Activated CD8-positive, alpha-beta T cell treated with anti-CD3 and anti-CD28 coated beads for 36 hours (primary cell): ENCODE data around the gene PHC2. TPM values are rescaled to one million over a fixed set of nuclear protein-coding genes. Genes with fewer than 3 reads are reported as not detected.
A peak's percentile ranks its signal among the peaks of the same experiment; 100 is the strongest.

Source experiments
- ATAC-seq: fragments of 200-7000 bp; cut with Tn5 transposase; one replicate; pipeline ENCODE4 v1.10.0; 2021; ENCODE audit warnings: mild to moderate bottlenecking, moderate library complexity
- CTCF ChIA-PET: fragments of 350-600 bp; sonication (Branson Sonifier 250); formaldehyde crosslinking; loops from one replicate; lab custom pipeline; 2021; ENCODE audit warnings: antibody characterized with exemption; lab: Charles Lee
- POLR2A ChIA-PET: fragments of 350-600 bp; sonication (Branson Sonifier 250); formaldehyde crosslinking; loops from one replicate; lab custom pipeline; 2021; ENCODE audit warnings: antibody characterized with exemption; lab: Charles Lee
- DNase-seq: peaks from one replicate; pipeline ENCODE4 v3.0.0-alpha.2; 2020
- H3K27ac Mint-ChIP-seq: one replicate; pipeline ENCODE4 v1.8.0; 2021; ENCODE audit warnings: mild to moderate bottlenecking, mixed read lengths
- H3K27me3 Mint-ChIP-seq: one replicate; pipeline ENCODE4 v1.8.0; 2021; ENCODE audit warnings: mixed read lengths
- H3K36me3 Mint-ChIP-seq: one replicate; pipeline ENCODE4 v1.8.0; 2021; ENCODE audit warnings: low read depth, mixed read lengths
- H3K4me1 Mint-ChIP-seq: one replicate; pipeline ENCODE4 v1.8.0; 2021; ENCODE audit warnings: low read depth, mixed read lengths
- H3K4me3 Mint-ChIP-seq: one replicate; pipeline ENCODE4 v1.8.0; 2021; ENCODE audit warnings: mild to moderate bottlenecking, moderate library complexity, mixed read lengths
- H3K9me3 Mint-ChIP-seq: one replicate; pipeline ENCODE4 v1.8.0; 2021; ENCODE audit warnings: mixed read lengths
- intact Hi-C: fragments of 100-400 bp; cut with micrococcal nuclease; formaldehyde crosslinking; loops from one replicate; pipeline ENCODE4 v1.10.0; 2022
- total RNA-seq, 2 experiments: library from RNA; stranded (reverse); gene quantifications; one replicate each; pipeline ENCODE4 v1.2.3, GENCODE V29; 2021
- TF ChIP-seq, protein P1 (sequence below): fragments of 200-600 bp; IDR thresholded peaks from one replicate; pipeline ENCODE4 v1.8.0; 2022; ENCODE audit warnings: antibody characterized with exemption, mild to moderate bottlenecking

The PHC2 gene
- total RNA-seq, 2 experiments from 2014 or later: 26.0 to 28.0 TPM

DNA sequence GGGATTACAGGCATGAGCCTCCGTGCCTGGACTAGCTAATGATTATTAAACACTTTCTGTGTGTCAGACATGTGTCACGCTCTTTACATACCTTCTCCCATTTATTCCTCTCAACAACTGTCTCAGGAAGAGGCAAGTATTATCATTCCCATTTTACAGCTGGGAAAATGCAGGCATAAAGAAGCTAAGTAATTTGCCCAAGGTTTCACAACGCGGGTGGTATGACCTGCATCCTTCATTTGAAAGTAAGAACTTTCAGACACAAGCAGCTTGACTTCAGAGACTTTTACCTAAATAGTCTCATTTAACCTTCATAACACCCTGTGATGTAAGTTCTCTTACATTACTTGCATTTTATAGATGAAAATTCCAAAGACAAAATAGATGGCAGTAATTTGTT lies 40.5 kb upstream of the PHC2 start:
- Mint-ChIP-seq H3K27me3 (no peaks in the 10 kb centered on the region), H3K27ac (no peak overlapping the region), H3K4me1 (peaks cover 18% of the 10 kb centered on the region), H3K9me3 (no peaks in the 10 kb centered on the region), H3K4me3 (peak overlapping the region; percentile 72), H3K36me3 (no peaks in the 10 kb centered on the region)
- TF ChIP-seq, protein P1, sequence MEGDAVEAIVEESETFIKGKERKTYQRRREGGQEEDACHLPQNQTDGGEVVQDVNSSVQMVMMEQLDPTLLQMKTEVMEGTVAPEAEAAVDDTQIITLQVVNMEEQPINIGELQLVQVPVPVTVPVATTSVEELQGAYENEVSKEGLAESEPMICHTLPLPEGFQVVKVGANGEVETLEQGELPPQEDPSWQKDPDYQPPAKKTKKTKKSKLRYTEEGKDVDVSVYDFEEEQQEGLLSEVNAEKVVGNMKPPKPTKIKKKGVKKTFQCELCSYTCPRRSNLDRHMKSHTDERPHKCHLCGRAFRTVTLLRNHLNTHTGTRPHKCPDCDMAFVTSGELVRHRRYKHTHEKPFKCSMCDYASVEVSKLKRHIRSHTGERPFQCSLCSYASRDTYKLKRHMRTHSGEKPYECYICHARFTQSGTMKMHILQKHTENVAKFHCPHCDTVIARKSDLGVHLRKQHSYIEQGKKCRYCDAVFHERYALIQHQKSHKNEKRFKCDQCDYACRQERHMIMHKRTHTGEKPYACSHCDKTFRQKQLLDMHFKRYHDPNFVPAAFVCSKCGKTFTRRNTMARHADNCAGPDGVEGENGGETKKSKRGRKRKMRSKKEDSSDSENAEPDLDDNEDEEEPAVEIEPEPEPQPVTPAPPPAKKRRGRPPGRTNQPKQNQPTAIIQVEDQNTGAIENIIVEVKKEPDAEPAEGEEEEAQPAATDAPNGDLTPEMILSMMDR: no peak
- POLR2A ChIA-PET: interaction anchor here (0.9 to 1.1 kb wide), 2 partner anchors 13 to 344 kb away, joined by 3 read pairs; no protein-coding TSS in a partner anchor
- intact Hi-C loops: loop anchor here (5.0 kb wide), 1 partner anchor 174 kb away; no protein-coding TSS in a partner anchor
- DNase-seq: no peak
- CTCF ChIA-PET: interaction anchor here (0.7 to 3.9 kb wide), 25 partner anchors 9 to 344 kb away, joined by 3 to 37 read pairs (median 4); partner anchors contain the start of gene TRIM62
- ATAC-seq: no peak

DNA sequence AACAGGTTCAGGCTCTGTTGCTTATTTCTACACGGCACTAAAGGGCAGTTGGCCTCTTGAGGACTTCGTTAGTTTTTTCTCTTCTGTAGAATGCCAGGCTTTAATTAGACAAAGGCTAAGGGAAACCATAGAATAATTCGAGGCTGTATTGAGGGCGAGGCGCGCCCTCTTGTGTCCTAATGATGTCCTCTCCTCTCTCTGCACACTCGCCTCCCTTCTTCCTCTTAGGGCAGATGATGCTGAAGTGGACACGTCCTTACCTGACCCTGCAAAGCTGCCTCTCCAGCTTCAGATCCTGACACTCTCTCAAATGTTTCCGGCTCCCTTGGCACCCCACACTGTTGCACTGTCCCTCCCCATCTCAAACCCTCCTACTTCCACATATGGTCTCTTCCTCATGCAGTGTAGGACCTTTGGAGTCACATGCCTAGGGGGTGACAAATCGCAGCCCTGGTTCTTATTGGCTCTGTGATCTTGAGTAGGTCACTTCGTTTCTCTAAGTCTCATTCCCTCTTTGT lies 39.7 kb upstream of the PHC2 start:
- intact Hi-C loops: loop anchor here (5.0 kb wide), 1 partner anchor 173 kb away; no protein-coding TSS in a partner anchor
- Mint-ChIP-seq H3K36me3 (no peaks in the 10 kb centered on the region), H3K9me3 (no peaks in the 10 kb centered on the region), H3K27me3 (no peaks in the 10 kb centered on the region), H3K4me3 (no peak overlapping the region), H3K4me1 (peaks cover 18% of the 10 kb centered on the region), H3K27ac (no peak overlapping the region)
- CTCF ChIA-PET: interaction anchor here (0.7 to 3.9 kb wide), 24 partner anchors 10 to 343 kb away, joined by 3 to 37 read pairs (median 4); partner anchors contain the start of gene TRIM62
- POLR2A ChIA-PET: no interaction called here
- ATAC-seq (peak; percentile 60), DNase-seq (peak; percentile 83)
- TF ChIP-seq, protein P1: peak; percentile 68

DNA sequence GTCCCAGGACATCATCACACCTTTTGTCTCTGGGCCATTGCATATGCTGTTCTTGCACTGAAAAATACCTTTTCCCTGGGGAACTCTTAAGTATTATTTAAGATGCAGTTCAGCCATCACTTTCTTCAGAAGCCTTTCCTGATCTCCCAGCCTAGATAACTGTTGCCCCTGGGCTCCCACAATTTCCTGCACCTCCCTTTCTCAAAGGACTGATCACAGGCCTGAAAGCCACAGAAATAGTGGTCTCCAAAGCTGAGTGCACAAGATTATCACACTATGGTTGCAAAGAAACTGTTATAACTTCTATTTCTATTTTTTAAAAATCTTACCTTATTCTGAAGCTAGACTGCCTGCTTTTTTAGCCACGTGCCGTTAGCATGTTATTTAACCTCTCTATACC lies 38.8 kb upstream of the PHC2 start:
- no peaks in the 10 kb centered on the region for H3K9me3 Mint-ChIP-seq
- ATAC-seq: no peak
- POLR2A ChIA-PET: no interaction called here

DNA sequence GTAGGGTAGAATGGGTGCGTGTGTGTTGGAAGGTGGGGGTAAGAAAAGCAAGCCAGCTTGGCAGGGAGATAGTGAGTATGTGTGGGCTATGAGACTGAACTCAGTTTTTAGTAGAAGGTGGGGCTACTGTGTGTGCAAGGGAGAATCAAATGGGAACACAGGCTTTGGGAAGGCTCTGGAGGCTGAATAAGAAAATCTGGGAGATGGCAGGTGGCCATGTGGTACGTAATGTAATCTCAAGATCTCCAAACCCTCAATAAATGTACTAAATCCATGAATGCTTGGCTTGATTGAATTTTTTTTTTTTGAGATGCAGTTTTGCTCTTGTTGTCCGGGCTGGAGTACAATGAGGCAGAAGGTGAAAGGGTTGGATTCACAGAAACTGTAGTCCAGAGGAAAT lies 38.1 kb upstream of the PHC2 start:
- ATAC-seq: no peak
- TF ChIP-seq, protein P1: no peak

More for the DNA sequence above, 38.8 kb upstream of the PHC2 start:
- intact Hi-C loops: loop anchor here (5.0 kb wide), 1 partner anchor 172 kb away; no protein-coding TSS in a partner anchor
- Mint-ChIP-seq H3K36me3 (no peaks in the 10 kb centered on the region), H3K4me1 (peaks cover 18% of the 10 kb centered on the region), H3K4me3 (no peak overlapping the region), H3K27me3 (no peaks in the 10 kb centered on the region), H3K27ac (no peak overlapping the region)
- TF ChIP-seq, protein P1: no peak
- CTCF ChIA-PET: interaction anchor here (1.3 to 3.5 kb wide), 5 partner anchors 11 to 173 kb away, joined by 4 to 15 read pairs (median 6); no protein-coding TSS in a partner anchor
- DNase-seq: no peak

DNA sequence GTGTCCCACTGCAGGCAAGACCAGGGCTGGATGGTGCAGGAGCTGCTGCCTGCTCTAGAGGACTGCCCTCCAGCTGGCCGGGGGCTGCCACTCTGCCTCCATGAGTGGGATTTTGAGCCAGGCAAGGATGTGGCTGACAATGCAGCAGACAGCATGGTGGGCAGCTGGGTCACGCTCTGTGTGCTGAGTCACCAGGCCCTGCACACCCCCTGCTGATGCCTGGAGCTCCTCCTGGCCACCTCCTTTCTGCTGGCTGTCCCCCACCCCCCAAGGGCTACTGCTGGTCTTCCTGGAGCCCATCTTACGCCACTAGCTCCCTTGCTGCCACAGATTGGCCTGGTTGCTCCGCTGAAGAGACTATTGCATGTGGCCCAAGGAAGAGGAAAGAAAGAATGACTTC lies 37.6 kb upstream of the PHC2 start:
- no peak overlapping the region for H3K27ac Mint-ChIP-seq
- H3K9me3 Mint-ChIP-seq: no peaks in the 10 kb centered on the region
- H3K27me3 Mint-ChIP-seq: no peaks in the 10 kb centered on the region
- intact Hi-C loops: no loop called here
- no peak for ATAC-seq
- no peak for DNase-seq
- ChIA-PET POLR2A (interaction anchor here (1.6 kb wide), 1 partner anchor 36 kb away, joined by 5 read pairs; no protein-coding TSS in a partner anchor), CTCF (interaction anchor here (1.6 to 1.7 kb wide), 2 partner anchors 22 to 173 kb away, joined by 4 to 7 read pairs; no protein-coding TSS in a partner anchor)
- H3K4me3 Mint-ChIP-seq: no peak overlapping the region
- no peaks in the 10 kb centered on the region for H3K36me3 Mint-ChIP-seq
- H3K4me1 Mint-ChIP-seq: peaks cover 18% of the 10 kb centered on the region
- TF ChIP-seq, protein P1: no peak

More for the DNA sequence above, 38.1 kb upstream of the PHC2 start:
- H3K36me3 Mint-ChIP-seq: no peaks in the 10 kb centered on the region
- H3K27me3 Mint-ChIP-seq: no peaks in the 10 kb centered on the region
- DNase-seq: no peak
- H3K4me3 Mint-ChIP-seq: no peak overlapping the region
- CTCF ChIA-PET: interaction anchor here (1.3 to 1.6 kb wide), 3 partner anchors 12 to 172 kb away, joined by 4 to 6 read pairs (median 4); no protein-coding TSS in a partner anchor
- no peak overlapping the region for H3K27ac Mint-ChIP-seq
- POLR2A ChIA-PET: interaction anchor here (1.6 kb wide), 1 partner anchor 37 kb away, joined by 5 read pairs; no protein-coding TSS in a partner anchor
- peaks cover 18% of the 10 kb centered on the region for H3K4me1 Mint-ChIP-seq
- intact Hi-C loops: no loop called here
- no peaks in the 10 kb centered on the region for H3K9me3 Mint-ChIP-seq
